ENCODE data around the gene BTBD2. TPM values are rescaled to one million over a fixed set of nuclear protein-coding genes. Genes with fewer than 3 reads are reported as not detected.

Gene BTBD2
- total and polyA plus RNA-seq, 2 of the 13 experiments (the other 11 are each of a cell fraction or from before 2014, with no cell fraction given) = 28.1 to 45.3 TPM

DNA sequence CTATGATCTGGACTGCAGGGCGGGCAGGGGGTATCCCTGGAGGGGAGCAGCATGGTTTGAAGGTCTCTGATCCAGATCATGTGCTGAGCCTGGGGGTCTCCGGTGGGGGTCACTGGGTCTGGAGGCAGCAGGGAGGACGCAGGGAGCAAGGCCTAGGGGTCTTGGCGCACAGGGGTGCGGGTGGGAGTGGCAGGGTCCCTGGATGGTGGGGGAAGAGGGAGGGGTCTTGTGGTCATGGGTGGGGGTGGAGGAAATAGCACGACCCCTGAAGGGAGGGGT lies 1.9 kb downstream of the BTBD2 start:
- CTCF ChIA-PET (ENCODE audit: low intra/inter-chr PET ratio, low total read pairs) = no interaction called here
- no peak overlapping the region for H3K4me3 ChIP-seq (replicated peaks in 1 of 3; ENCODE audit: insufficient read depth in 1 of 3, low read depth in 2 of 3, low read length in 3 of 3)
- in situ Hi-C loops (cut with HindIII; ENCODE audit: extremely low pct_ligation_motif_present, low pct_unique_long_range_greater_than_20kb) = no loop called here
- H3K36me3 ChIP-seq (replicated peaks in 1 of 2; ENCODE audit: control insufficient read depth in 1 of 2, insufficient read depth in 2 of 2, low read length in 2 of 2) = no peaks in the 10 kb centered on the region
- no peak overlapping the region for H2AFZ ChIP-seq (ENCODE audit: low read length)
- TF ChIP-seq ZBTB46 (CRISPR knock-in tag; IDR thresholded peaks at IDR 0.05; ENCODE audit: borderline replicate concordance) (no peak), RFX1 (IDR thresholded peaks at IDR 0.05) (no peak)
- WGBS (ENCODE audit: low lambda C conversion rate) = 94% methylated on average over 5 of the region's 6 CpGs
- DNase-seq (ENCODE audit: low spot score) (no peak), ATAC-seq (no peak), FAIRE-seq (no peak)
- intact Hi-C loops (cut with micrococcal nuclease; ENCODE audit: unreplicated experiment) = loop anchor here (10.0 kb wide), 1 partner anchor 141 kb away; the partner anchor contains the start of gene AP3D1
- no peaks in the 10 kb centered on the region for H3K9me3 ChIP-seq (ENCODE audit: low read length)
- H3K79me2 ChIP-seq (ENCODE audit: insufficient read depth, low read length) = peaks cover 2% of the 10 kb centered on the region
- no TSS peak for BruUV-seq (replicated peaks)
- peaks cover 2% of the 10 kb centered on the region; the same call in 1 of the 2 replicates for H4K20me1 ChIP-seq (ENCODE audit: insufficient read depth, low read length)
- H3K27ac ChIP-seq (ENCODE audit: extremely low read length, insufficient read depth, low read length) = no peak overlapping the region
- POLR2A ChIA-PET = no interaction called here
- H3K4me2 ChIP-seq (ENCODE audit: low read depth, low read length) = no peak overlapping the region
- H3K4me1 ChIP-seq (ENCODE audit: insufficient read depth, low read length) = peaks cover 23% of the 10 kb centered on the region
- no peaks in the 10 kb centered on the region for H3K27me3 ChIP-seq (ENCODE audit: control insufficient read depth in 1 of 2, insufficient read depth in 2 of 2, low read length in 2 of 2)
- H3K9ac ChIP-seq (ENCODE audit: insufficient read depth, low read depth, low read length) = no peak overlapping the region

GRCh38 chr19:2012941-2013682 lies 2.4 kb downstream of the BTBD2 start:
- DNase-seq (ENCODE audit: low spot score) (no peak), ATAC-seq (no peak), FAIRE-seq (no peak)
- Histone ChIP-seq H2AFZ (ENCODE audit: low read length) (no peak overlapping the region), H3K4me1 (ENCODE audit: insufficient read depth, low read length) (peaks cover 23% of the 10 kb centered on the region), H3K4me2 (ENCODE audit: low read depth, low read length) (no peak overlapping the region), H3K9ac (ENCODE audit: insufficient read depth, low read depth, low read length) (no peak overlapping the region), H3K79me2 (ENCODE audit: insufficient read depth, low read length) (peaks cover 2% of the 10 kb centered on the region), H4K20me1 (ENCODE audit: insufficient read depth, low read length) (peaks cover 2% of the 10 kb centered on the region; the same call in 1 of the 2 replicates), H3K9me3 (ENCODE audit: low read length) (no peaks in the 10 kb centered on the region), H3K27me3 (ENCODE audit: control insufficient read depth in 1 of 2, insufficient read depth in 2 of 2, low read length in 2 of 2) (no peaks in the 10 kb centered on the region), H3K4me3 (replicated peaks in 1 of 3; ENCODE audit: insufficient read depth in 1 of 3, low read depth in 2 of 3, low read length in 3 of 3) (no peak overlapping the region), H3K36me3 (replicated peaks in 1 of 2; ENCODE audit: control insufficient read depth in 1 of 2, insufficient read depth in 2 of 2, low read length in 2 of 2) (no peaks in the 10 kb centered on the region), H3K27ac (ENCODE audit: extremely low read length, insufficient read depth, low read length) (no peak overlapping the region)
- BruUV-seq (replicated peaks) = no TSS peak
- ChIA-PET CTCF (ENCODE audit: low intra/inter-chr PET ratio, low total read pairs) (no interaction called here), POLR2A (no interaction called here)
- 100% methylated on average over 14 of the region's 21 CpGs for WGBS (ENCODE audit: low lambda C conversion rate)
- TF ChIP-seq ZNF615 (CRISPR knock-in tag; IDR thresholded peaks at IDR 0.05; ENCODE audit: borderline replicate concordance) = no peak
- TF ChIP-seq RORA (CRISPR knock-in tag; IDR thresholded peaks at IDR 0.05) = no peak
- TF ChIP-seq SIX1 (CRISPR knock-in tag; IDR thresholded peaks at IDR 0.05; ENCODE audit: borderline replicate concordance) = no peak
- TF ChIP-seq IKZF4 (CRISPR knock-in tag; IDR thresholded peaks at IDR 0.05; ENCODE audit: borderline replicate concordance, low read depth, not compliant biosample characterization) = no peak
- TF ChIP-seq NR2F2 (IDR thresholded peaks at IDR 0.05; ENCODE audit: borderline replicate concordance, low read depth) = no peak
- TF ChIP-seq CREB3 (CRISPR knock-in tag; IDR thresholded peaks at IDR 0.05) = no peak
- no peak for TF ChIP-seq ZNF451 (CRISPR knock-in tag; IDR thresholded peaks at IDR 0.05)
- no peak for TF ChIP-seq PREB (CRISPR knock-in tag; IDR thresholded peaks at IDR 0.05)
- no peak for TF ChIP-seq LCORL (IDR thresholded peaks at IDR 0.05)
- TF ChIP-seq LCORL (CRISPR knock-in tag; IDR thresholded peaks at IDR 0.05) = no peak
- no peak for TF ChIP-seq NFYB (CRISPR knock-in tag; IDR thresholded peaks at IDR 0.05)
- TF ChIP-seq MEIS2 (CRISPR knock-in tag; IDR thresholded peaks at IDR 0.05) = no peak
- in situ Hi-C loops (cut with HindIII; ENCODE audit: extremely low pct_ligation_motif_present, low pct_unique_long_range_greater_than_20kb) = no loop called here
- intact Hi-C loops (cut with micrococcal nuclease; ENCODE audit: unreplicated experiment) = loop anchor here (10.0 kb wide), 1 partner anchor 142 kb away; the partner anchor contains the start of gene AP3D1

Measured in HepG2 (cell line).